Measurements from ENCODE around the gene IQSEC2. TPM values are rescaled to one million over a fixed set of nuclear protein-coding genes. Genes with fewer than 3 reads are reported as not detected.

IQSEC2 gene
- total RNA-seq, 6 donors from 2014 or later: 17.5 to 45.1 (median 26.7) TPM

DNA sequence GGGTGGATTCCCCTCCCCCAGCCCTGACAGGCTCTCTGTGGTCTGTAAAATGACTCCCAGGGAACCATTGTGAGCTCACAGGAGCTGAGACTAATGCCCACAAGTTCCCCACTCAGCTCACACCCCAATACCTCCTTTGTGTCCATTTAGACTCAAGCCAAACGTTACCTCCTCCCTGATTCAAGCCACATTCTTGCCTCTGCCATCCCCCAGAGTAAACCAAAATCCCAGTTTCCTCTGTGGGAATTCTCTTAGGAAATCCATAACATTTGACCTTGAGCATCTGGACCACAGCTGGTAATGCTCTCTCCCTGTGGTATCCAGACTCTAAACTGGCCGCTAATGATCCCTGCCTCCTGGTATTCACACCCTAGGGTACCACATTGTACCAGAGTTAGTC, 30.1 kb downstream of the IQSEC2 start:
- H3K36me3 ChIP-seq: peaks cover 0 to 12% (median 5%) of the 10 kb centered on the region in 4 donors
- H3K27me3 ChIP-seq: no peaks in the 10 kb centered on the region
- ATAC-seq (ENCODE audit: low FRiP score in 2 of 2) (no peak), DNase-seq (no peak)
- H3K4me1 ChIP-seq: no peaks in the 10 kb centered on the region
- H3K4me3 ChIP-seq: no peak overlapping the region
- TF ChIP-seq, protein P1, sequence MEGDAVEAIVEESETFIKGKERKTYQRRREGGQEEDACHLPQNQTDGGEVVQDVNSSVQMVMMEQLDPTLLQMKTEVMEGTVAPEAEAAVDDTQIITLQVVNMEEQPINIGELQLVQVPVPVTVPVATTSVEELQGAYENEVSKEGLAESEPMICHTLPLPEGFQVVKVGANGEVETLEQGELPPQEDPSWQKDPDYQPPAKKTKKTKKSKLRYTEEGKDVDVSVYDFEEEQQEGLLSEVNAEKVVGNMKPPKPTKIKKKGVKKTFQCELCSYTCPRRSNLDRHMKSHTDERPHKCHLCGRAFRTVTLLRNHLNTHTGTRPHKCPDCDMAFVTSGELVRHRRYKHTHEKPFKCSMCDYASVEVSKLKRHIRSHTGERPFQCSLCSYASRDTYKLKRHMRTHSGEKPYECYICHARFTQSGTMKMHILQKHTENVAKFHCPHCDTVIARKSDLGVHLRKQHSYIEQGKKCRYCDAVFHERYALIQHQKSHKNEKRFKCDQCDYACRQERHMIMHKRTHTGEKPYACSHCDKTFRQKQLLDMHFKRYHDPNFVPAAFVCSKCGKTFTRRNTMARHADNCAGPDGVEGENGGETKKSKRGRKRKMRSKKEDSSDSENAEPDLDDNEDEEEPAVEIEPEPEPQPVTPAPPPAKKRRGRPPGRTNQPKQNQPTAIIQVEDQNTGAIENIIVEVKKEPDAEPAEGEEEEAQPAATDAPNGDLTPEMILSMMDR (IDR thresholded peaks at IDR 0.05): no peak
- TF ChIP-seq POLR2A (IDR thresholded peaks at IDR 0.05) (no peak), POLR2AphosphoS5 (IDR thresholded peaks at IDR 0.05) (no peak), EP300 (IDR thresholded peaks at IDR 0.05) (no peak)
- no peak overlapping the region for H3K27ac ChIP-seq
- no peaks in the 10 kb centered on the region for H3K9me3 ChIP-seq
- 78 to 83% methylated on average over 2 of the region's 2 CpGs for WGBS, 2 donors

DNA sequence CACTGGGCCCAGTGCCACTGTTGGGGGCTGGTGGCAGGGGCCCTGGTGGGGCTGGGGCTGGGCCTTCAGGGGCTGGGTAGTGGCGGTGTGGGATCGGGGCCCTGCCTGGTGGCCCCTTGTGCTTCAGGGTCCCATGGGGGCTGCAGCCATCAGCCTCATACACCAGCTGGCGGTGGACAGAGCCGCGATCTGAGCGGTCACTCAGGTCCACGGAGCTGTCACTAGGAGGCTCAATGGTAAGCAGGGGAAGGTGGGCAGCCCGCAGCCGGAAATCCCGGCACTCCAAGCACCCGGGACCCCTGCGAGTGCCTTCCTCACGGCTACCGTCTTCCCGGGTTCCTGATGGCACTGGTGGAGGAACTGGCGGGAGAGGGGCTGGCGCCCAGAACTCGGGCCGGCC, 30.8 kb downstream of the IQSEC2 start:
- Histone ChIP-seq H3K9me3 (no peaks in the 10 kb centered on the region), H3K4me1 (no peaks in the 10 kb centered on the region), H3K27me3 (no peaks in the 10 kb centered on the region), H3K27ac (no peak overlapping the region), H3K36me3 (peaks cover 0 to 12% (median 5%) of the 10 kb centered on the region in 4 donors), H3K4me3 (no peak overlapping the region)
- WGBS, 2 donors: 88 to 96% methylated on average over 4 to 12 of the region's 19 CpGs
- no peak for TF ChIP-seq POLR2A (IDR thresholded peaks at IDR 0.05)
- no peak for TF ChIP-seq POLR2AphosphoS5 (IDR thresholded peaks at IDR 0.05)
- no peak for TF ChIP-seq EP300 (IDR thresholded peaks at IDR 0.05)
- TF ChIP-seq, protein P1 (IDR thresholded peaks at IDR 0.05): no peak
- ATAC-seq (ENCODE audit: low FRiP score in 2 of 2) (peak in 1 of 2 donors; percentile 16), DNase-seq (peak in 1 of 2 donors; percentile 57)

GRCh38 chrX:53249408-53250042, 31.9 kb downstream of the IQSEC2 start:
- Histone ChIP-seq H3K4me1 (no peaks in the 10 kb centered on the region), H3K27ac (no peak overlapping the region), H3K27me3 (no peaks in the 10 kb centered on the region), H3K9me3 (no peaks in the 10 kb centered on the region), H3K4me3 (no peak overlapping the region), H3K36me3 (peaks cover 0 to 9% (median 4%) of the 10 kb centered on the region in 4 donors)
- TF ChIP-seq EP300 (IDR thresholded peaks at IDR 0.05) (no peak), POLR2AphosphoS5 (IDR thresholded peaks at IDR 0.05) (no peak), POLR2A (IDR thresholded peaks at IDR 0.05) (no peak)
- TF ChIP-seq, protein P1 (IDR thresholded peaks at IDR 0.05): no peak
- no peak for ATAC-seq (ENCODE audit: low FRiP score in 2 of 2)
- no peak for DNase-seq
- WGBS, 2 donors: 83 to 100% methylated on average over 1 of the region's 1 CpG

DNA sequence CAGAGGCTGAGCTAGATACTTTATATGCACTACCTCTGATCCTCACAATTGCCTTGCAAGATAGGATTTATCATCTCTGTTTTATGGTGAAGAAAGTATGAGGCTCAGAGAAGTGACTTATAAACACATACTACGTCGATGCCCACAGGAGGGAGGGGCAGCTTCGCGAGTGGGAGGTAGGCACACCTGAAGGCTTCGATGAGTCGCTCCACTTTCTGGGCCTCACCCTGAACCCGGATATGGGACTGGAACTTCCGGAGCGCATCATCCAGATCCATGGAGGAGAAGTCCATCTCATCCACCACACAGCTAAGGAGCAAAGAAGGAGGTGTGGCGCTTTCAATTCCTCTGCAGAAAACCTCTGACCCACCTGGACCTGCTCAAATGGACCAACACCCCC, 33.5 kb downstream of the IQSEC2 start:
- Histone ChIP-seq H3K27ac (no peak overlapping the region), H3K4me3 (no peak overlapping the region), H3K4me1 (no peaks in the 10 kb centered on the region), H3K9me3 (no peaks in the 10 kb centered on the region), H3K27me3 (no peaks in the 10 kb centered on the region), H3K36me3 (peaks cover 0 to 10% (median 3%) of the 10 kb centered on the region in 4 donors)
- DNase-seq: no peak
- TF ChIP-seq EP300 (IDR thresholded peaks at IDR 0.05) (no peak), POLR2A (IDR thresholded peaks at IDR 0.05) (no peak), POLR2AphosphoS5 (IDR thresholded peaks at IDR 0.05) (no peak)
- TF ChIP-seq, protein P1 (IDR thresholded peaks at IDR 0.05): no peak
- no peak for ATAC-seq (ENCODE audit: low FRiP score in 2 of 2)
- 92% methylated on average over 10 of the region's 10 CpGs; no CpG with 5 or more reads in 1 of the 2 donors for WGBS, 2 donors

DNA sequence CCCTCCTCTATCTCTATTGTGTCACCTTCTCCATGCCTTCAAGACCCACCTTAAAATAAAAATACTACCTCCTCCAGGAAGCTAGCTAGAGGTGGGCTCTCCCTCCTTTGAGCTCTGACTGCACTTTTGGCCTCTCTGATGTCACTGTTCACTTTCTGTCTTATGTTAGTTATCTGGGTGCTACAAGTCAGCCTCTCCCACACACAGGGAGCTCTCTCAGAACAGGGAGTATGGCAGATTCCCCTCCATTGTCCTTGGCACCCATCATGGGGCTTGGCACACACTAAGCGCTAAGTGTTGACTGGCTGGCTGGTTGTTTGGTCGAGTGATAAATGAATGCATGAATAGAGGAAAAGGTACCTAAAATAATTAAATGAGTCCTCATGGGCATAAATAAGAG, 35.2 kb downstream of the IQSEC2 start:
- ATAC-seq (ENCODE audit: low FRiP score in 2 of 2): no peak
- WGBS, 2 donors: 83 to 100% methylated on average over 2 of the region's 2 CpGs

More for the DNA sequence above, 35.2 kb downstream of the IQSEC2 start:
- peaks cover 0 to 15% (median 7%) of the 10 kb centered on the region in 4 donors for H3K36me3 ChIP-seq
- no peak overlapping the region for H3K27ac ChIP-seq
- DNase-seq: no peak
- H3K9me3 ChIP-seq: no peaks in the 10 kb centered on the region
- H3K27me3 ChIP-seq: no peaks in the 10 kb centered on the region
- H3K4me1 ChIP-seq: no peaks in the 10 kb centered on the region
- no peak overlapping the region for H3K4me3 ChIP-seq
- no peak for TF ChIP-seq EP300 (IDR thresholded peaks at IDR 0.05)
- TF ChIP-seq, protein P1 (IDR thresholded peaks at IDR 0.05): no peak
- no peak for TF ChIP-seq POLR2AphosphoS5 (IDR thresholded peaks at IDR 0.05)
- no peak for TF ChIP-seq POLR2A (IDR thresholded peaks at IDR 0.05)
